Heart left ventricle (tissue), 13 donors: ENCODE measurements around the gene KRT15.

Experiments
- POLR2A ChIP-seq, 2 donors: fragments of 450-650 bp; IDR thresholded peaks; one replicate each; pipeline ENCODE4 v1.6.1; 2017; ENCODE audit warnings: antibody characterized with exemption in 2 of 2, mild to moderate bottlenecking in 2 of 2, moderate library complexity in 2 of 2
- TF ChIP-seq, protein P1 (sequence below), 12 donors: fragments of 200-600 bp; sonication (generic) in 4 of 12; IDR thresholded peaks; one replicate each; pipeline versions ENCODE4 v1.5.0 to v1.8.0; 2018 to 2022; ENCODE audit warnings: antibody characterized with exemption in 12 of 12, mild to moderate bottlenecking in 5 of 12
- donor health status: ischemic (EF 13 %, LVEDD 7.1; RV severe dilation, severe dysfunction).
- donor health status: DM: no; HTN: yes; CAD: no.
- donor health status: DM: no; HTN: no; CAD: no.
- donor health status: ischemic (EF 25% LVEDD 6.9; RV normal size, moderate dysfunction).
- donor health status: ischemic (EF 25% LVEDD 5.7; RV mildly dilated, moderate dysfunction).
- donor health status: ischemic (EF 35%, LVEDD 5.7; RV mildly dilated, moderate dysfunction).
- donor health status: nonischemic (EF 11% LVEDD 7.7; RV severe dilation, severe dysfunction).
- donor health status: DM: yes; HTN: yes; CAD: no.
- donor health status: PGD.
- donor health status: ischemic (EF 29% LVEDD 5.4; RV normal size, mild dysfunction).
- donor health status: nonischemic (EF 23%, LVEDD 6.1; RV moderate dilation, normal function).

DNA sequence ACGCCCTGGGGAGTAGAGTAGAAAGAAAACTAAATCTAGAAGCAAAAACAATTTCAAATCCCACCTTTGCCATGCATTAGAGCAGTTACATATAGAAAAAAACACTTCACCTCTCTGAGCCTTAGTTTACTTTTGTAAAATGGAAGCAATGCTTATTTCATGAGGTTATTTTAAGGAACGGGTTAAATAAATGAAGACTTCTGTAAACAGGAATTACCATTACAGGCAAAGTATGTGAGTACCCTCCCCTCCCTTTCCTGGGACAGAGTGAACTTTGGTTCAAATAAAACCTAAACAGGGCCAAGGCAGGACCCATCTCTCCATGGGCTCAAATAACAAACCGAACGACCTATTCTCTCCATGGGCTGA lies 4.5 kb upstream of the KRT15 start:
- TF ChIP-seq, protein P1, sequence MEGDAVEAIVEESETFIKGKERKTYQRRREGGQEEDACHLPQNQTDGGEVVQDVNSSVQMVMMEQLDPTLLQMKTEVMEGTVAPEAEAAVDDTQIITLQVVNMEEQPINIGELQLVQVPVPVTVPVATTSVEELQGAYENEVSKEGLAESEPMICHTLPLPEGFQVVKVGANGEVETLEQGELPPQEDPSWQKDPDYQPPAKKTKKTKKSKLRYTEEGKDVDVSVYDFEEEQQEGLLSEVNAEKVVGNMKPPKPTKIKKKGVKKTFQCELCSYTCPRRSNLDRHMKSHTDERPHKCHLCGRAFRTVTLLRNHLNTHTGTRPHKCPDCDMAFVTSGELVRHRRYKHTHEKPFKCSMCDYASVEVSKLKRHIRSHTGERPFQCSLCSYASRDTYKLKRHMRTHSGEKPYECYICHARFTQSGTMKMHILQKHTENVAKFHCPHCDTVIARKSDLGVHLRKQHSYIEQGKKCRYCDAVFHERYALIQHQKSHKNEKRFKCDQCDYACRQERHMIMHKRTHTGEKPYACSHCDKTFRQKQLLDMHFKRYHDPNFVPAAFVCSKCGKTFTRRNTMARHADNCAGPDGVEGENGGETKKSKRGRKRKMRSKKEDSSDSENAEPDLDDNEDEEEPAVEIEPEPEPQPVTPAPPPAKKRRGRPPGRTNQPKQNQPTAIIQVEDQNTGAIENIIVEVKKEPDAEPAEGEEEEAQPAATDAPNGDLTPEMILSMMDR (IDR thresholded peaks at IDR 0.05): no peak
- TF ChIP-seq POLR2A (IDR thresholded peaks at IDR 0.05): no peak
